Measurements from ENCODE around the gene SUCLA2.
"Not testable (repeated sequence)": the region's sequence is repeated elsewhere in the genome, so short reads cannot be mapped to it uniquely, and the experiment has no call there.

Gene SUCLA2

GRCh38 chr13:47991859-47992258 lies 9.2 kb downstream of the SUCLA2 start:
- DNase-seq (ENCODE audit: low spot score): no peak

DNA sequence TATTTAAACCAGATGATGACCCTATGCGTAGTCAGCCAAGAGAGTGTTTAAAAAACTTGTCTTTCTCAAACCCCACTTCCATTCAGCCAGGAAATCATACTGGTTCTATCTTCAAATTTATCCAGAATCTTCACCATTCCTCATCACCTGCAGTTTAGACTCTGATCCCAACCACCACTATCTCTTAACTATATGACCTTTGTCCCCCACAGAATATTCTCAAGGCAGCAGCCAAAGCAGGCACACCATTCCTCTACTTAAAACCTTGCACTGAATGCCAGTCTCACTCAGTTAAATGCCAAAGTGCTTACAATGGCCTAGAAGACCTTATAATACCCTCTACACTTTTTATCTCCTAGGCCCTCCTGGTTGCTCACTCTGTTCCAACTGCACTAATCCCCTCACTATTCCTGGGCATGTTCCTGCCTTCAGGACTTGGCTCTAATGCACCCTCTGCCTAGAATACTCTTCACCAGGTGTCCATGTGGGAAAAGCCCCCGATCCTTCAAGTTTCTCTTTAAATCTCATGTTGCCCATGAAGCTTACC lies 10.1 kb downstream of the SUCLA2 start:
- DNase-seq (ENCODE audit: low spot score): no peak

DNA sequence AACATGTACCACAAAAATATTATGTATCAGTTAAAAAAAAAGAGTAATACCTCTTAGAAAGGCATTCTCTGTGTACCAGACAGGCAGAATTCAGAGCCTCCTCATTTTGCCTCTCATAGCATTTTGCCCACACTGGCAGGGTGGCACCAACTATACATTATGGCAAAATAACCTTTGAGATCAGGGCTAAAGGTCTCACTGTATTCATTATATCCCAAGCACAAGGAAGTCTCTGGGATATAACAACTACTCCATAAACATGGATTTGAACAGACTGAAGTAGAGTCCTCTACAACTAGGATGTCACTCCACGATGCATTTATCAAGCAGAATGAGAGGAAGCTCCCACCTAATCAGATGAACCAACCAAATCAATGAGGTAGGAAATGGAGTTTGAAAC lies 10.6 kb downstream of the SUCLA2 start:
- DNase-seq (ENCODE audit: low spot score): no peak

DNA sequence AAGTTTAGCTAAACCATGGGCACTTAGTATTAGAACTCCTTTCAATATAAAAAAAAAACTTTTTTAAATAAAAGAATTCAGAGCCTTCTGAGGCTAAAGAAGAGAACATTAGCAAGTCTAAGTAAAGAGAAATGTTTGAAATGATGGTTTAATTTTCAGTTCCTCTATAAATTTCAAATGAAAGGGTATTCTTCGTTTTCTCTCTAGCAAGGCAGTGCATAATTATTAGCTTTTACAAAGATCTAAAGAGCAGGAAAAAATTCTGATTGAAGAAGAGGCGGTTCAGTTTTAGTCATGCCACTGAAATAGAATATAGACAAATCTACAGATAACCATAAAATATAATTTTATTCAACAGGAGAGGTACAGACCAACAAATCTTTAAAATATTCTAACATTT lies 18.0 kb downstream of the SUCLA2 start:
- DNase-seq (ENCODE audit: low spot score): no peak

DNA sequence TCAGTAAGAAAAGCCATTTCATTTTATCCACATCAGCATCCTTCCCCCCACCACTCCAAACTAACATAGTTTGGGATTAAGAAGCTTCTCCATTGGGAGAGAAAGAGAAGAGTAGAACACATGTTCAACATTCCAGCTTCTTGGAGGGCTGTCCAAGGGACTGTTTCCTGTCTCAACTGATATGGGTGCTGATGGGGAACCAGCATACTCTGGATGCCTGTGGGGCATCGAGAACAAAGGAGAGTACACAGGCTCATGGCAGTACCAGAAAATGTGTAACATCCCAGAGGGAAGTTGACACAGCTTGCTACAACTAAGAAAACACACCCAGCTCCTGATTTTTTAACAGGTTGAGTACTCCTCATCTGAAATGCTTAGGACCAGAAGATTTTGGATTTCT lies 24.7 kb downstream of the SUCLA2 start:
- no peak for DNase-seq (ENCODE audit: low spot score)

GRCh38 chr13:47964863-47965262 lies 36.2 kb downstream of the SUCLA2 start:
- DNase-seq (ENCODE audit: low spot score): no peak

GRCh38 chr13:47962237-47962636 lies 38.8 kb downstream of the SUCLA2 start:
- no peak for DNase-seq (ENCODE audit: low spot score)

- DNase-seq (ENCODE audit: low spot score): no peak
These were observed 41.4 kb downstream of the SUCLA2 start for GRCh38 chr13:47959468-47960247.

- no peak for DNase-seq (ENCODE audit: low spot score)
These were observed 44.0 kb downstream of the SUCLA2 start for GRCh38 chr13:47957073-47957472.

- no peak for DNase-seq (ENCODE audit: low spot score)
These were observed 45.2 kb downstream of the SUCLA2 start for GRCh38 chr13:47955836-47956235.

DNA sequence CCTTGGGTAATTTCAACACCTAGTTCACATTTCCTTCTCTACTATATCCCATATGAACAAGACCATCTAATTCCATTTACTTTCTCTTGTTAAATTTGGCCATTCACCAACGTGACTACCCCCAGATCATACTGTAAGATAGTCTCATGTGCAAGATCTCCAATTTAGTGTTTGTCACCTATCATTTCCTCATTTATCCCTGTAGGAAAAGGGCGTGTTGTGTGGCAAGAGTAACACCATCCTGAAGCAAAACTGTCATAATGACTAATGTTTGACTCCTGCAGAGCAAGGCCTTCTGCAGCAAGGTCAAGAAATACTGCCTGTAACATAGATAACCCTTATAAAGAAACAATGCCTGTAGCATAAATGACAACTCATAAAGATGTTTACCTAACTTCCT lies 51.3 kb downstream of the SUCLA2 start:
- no peak for DNase-seq (ENCODE audit: low spot score)

DNA sequence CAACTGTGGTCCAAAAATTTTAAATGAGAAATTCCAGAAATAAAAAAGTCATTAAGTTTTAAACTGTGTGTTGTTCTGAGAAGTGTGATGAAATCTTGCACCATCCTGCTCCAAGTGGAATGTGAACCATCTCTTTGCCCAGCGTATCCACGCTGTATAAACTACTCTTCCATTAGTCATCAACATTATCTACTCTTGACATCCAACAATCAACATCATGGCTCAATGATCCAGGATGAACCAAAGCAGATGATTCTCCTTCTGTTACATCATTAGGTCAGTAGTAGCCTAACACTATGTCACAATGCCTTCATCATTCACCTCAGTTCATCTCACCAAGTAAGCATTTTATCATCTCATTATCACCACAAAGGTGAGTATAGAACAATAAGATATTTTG lies 55.3 kb downstream of the SUCLA2 start:
- no peak for DNase-seq (ENCODE audit: low spot score)

DNA sequence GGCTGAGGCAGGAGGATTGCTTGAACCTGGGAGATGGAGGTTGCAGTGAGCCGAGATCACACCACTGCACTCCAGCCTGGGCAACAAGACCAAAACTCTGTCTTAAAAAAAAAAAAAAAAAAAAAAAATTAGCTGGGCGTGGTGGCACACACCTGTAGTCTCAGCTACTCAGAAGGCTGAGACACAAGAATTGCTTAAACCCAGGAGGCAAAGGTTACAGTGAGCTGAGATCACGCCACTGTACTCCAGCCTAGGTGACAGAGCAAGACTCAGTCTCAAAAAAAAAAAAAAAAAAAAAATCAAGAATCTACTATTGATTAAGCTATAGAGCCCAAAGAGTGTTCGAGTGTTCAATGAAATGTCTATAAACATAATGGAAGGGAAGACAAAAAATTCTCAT lies 55.9 kb downstream of the SUCLA2 start:
- not testable (repeated sequence) for DNase-seq (ENCODE audit: low spot score)

DNA sequence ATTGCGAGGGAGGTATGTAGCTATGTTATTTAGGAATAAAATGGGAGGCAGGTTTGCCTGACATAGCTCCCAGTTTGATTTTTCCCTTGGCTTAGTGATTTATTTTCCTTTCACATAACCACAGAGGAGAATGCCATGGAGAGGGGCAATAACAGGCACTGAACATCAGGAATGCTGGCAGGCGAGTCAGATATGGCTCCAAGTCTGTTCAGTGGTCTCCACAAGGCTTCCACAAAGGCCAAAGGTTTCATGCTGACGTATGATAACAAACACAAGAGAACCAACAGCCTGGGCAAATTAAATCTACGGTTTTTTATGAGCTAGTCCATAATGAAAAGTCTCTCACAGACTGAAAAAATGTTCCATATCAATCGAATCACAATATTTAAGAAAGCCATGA lies 66.7 kb downstream of the SUCLA2 start:
- no peak for DNase-seq (ENCODE audit: low spot score)

GRCh38 chr13:47932950-47933923 lies 67.8 kb downstream of the SUCLA2 start:
- no peak for DNase-seq (ENCODE audit: low spot score)

DNA sequence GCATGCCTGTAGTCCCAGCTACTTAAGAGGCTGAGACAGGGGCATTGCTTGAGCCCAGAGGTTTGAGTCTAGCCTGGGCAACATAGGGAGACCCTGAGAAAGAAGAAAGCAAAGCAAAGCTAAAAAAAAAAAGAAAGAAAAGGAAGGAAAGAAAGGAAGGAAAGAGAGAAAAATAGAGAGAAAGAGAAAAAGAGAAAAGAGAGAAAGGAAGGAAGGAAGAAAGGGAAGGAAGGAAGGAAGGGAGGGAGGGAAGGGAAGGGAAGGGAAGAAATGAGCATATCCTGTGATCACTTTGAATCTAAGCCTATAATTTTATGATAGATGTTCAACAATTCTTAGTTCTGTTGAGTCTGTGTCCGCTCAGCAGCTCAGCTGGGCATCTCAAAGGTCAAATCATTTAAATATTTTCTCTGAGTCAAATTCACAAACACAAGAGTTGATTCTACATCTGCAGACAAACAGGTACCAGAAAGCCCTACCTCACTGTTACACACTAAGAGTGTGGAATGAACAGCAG lies 70.4 kb downstream of the SUCLA2 start:
- DNase-seq (ENCODE audit: low spot score): no peak

DNA sequence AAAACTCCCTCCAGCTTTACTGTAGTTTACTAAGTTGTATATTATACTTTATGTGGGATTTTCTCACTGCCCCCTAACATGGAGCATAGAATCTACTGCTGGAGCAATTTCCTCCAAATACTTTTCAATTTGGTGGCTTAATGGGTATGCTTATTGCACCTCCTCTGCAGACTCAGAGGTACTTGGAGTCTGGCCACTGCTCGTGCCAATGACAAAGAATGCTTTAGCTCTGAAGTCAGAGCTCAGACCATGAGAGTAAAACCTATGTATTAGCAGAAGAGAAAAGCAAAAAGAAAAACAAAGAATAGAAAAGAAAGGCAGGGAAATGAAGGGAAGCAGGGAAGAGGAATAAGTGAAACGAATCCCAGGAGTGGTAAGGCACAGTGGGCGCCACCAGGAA lies 71.9 kb downstream of the SUCLA2 start:
- DNase-seq (ENCODE audit: low spot score): no peak

DNA sequence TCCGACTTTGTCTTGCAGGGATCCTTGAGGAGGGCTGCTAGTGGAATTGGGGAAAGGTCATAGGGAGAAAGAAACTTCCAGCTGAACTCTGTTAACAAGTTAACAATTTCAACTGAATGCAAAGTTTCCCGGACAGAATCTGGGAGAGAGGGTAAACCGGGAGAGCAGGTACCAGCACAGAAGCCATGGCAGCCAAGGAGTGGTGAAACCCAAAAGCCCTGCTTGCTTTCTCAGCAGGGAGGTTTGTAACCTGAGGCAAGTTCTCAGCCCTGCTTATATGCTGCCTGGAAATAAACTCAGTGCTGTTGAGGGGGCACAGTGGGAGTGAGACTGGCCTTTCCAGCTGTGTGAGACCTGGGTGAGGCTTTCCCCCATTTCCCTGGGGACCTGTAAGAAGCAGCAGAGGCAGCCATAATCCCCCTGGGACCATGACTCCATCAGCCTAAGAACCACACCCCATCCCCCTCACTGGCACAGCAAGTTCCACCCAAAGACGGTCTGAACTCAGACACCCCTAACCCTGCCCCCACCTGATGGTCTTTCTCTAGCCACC lies 84.0 kb downstream of the SUCLA2 start:
- no peak for DNase-seq (ENCODE audit: low spot score)

- no peak for DNase-seq (ENCODE audit: low spot score)
These were observed 92.7 kb downstream of the SUCLA2 start for GRCh38 chr13:47908197-47908902.

GRCh38 chr13:47904891-47905290 lies 96.2 kb downstream of the SUCLA2 start:
- DNase-seq (ENCODE audit: low spot score): no peak

GRCh38 chr13:47904241-47904640 lies 96.8 kb downstream of the SUCLA2 start:
- DNase-seq (ENCODE audit: low spot score): no peak

DNA sequence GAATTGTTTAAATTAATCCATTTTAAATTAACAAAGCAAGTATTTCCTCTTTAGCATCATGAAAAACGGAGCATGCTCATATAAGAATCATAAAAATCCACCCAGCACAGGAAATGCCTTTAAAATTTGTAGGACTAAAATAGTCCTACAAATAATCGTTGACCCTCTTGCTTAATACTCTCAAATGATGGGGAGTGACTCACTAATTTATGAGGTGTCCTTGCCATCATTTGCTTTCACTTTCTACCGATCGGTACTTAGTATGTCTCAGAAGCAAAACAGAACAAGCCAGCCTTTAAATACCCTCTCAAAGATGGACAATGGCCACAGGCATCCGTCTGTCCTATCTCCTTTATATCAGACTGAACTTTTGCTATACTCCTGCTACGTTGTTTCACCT lies 97.2 kb downstream of the SUCLA2 start:
- DNase-seq (ENCODE audit: low spot score): no peak

All from COLO829 (cell line).